Measurements from ENCODE around the gene ENTREP1.
"Not testable (repeated sequence)": the region's sequence is repeated elsewhere in the genome, so short reads cannot be mapped to it uniquely, and the experiment has no call there.

Gene ENTREP1, protein sequence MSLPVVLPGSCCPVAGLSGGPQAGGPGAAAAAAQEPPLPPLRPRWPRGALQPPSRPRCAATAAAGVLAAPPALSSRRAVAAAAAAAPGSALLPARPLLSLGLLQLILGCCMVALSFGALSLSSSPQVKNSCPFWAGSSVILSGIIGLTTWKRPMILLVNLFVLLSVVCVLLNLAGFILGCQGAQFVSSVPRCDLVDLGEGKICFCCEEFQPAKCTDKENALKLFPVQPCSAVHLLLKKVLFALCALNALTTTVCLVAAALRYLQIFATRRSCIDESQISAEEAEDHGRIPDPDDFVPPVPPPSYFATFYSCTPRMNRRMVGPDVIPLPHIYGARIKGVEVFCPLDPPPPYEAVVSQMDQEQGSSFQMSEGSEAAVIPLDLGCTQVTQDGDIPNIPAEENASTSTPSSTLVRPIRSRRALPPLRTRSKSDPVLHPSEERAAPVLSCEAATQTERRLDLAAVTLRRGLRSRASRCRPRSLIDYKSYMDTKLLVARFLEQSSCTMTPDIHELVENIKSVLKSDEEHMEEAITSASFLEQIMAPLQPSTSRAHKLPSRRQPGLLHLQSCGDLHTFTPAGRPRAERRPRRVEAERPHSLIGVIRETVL

DNA sequence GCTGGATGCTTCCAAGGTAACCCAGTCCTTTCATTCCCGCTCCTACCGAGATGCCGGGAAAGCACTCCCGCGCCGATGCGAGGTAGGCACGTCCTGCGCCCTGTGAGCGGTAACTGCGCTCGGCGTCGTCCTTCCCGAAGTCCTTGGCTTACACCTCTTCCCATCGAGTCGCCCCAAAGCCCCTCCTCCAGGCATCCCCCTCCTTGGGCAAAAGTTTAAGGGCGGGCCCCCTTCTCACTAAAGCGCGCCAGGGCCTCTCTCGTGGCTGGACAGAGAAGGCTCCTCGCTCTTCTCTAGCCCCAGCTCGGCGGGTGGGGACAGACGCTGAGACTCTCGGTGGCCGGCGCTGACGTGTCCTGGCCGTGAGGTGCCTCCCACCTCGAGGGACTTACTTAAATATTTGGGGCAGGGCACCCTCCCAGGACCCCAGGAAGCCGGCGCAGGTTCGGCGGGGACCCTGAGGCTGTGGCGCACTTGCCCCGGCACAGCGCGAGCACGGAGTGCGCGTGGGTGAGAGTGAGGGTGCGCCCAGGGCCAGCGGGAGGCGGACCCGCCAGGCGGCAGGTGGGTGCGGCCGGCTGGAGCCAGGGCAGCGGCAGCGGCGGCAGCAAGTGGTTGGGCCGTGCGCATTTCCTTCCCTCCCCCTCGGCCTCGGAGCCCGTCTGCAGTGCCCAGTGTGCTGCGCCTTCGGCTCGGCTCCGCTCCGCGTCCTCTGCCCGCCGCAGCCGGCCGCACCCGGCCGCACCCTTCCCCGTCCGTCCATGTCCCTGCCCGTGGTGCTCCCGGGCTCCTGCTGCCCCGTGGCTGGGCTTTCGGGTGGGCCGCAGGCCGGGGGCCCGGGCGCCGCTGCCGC is at the start of gene ENTREP1:
TSS of gene ENTREP1 (plus strand) at position 667 of the 853 bp plus-strand sequence. CDS start at position 762, 95 bp downstream.
- peak; percentile 50 to 57 for DNase-seq

DNA sequence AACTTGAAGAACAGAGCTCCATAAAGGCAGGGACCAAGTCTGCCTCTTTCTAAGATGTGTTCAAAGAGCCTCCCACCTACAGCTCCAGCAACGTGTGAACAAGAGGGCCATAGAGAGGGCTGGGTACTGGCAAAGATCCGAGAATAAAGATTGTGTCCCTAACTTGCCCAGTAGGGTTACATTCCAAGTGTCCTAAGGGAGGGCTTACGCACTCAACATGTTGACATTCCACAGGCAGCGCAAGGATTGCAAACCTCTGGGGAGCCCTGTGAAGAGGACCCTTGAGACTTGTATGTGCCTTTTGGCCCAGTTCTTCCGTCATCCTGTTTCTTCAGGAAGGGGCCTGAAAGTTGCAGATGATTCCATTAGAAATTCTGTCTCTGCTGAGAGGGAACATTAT is 48.2 kb upstream of the ENTREP1 start:
- DNase-seq: no peak

DNA sequence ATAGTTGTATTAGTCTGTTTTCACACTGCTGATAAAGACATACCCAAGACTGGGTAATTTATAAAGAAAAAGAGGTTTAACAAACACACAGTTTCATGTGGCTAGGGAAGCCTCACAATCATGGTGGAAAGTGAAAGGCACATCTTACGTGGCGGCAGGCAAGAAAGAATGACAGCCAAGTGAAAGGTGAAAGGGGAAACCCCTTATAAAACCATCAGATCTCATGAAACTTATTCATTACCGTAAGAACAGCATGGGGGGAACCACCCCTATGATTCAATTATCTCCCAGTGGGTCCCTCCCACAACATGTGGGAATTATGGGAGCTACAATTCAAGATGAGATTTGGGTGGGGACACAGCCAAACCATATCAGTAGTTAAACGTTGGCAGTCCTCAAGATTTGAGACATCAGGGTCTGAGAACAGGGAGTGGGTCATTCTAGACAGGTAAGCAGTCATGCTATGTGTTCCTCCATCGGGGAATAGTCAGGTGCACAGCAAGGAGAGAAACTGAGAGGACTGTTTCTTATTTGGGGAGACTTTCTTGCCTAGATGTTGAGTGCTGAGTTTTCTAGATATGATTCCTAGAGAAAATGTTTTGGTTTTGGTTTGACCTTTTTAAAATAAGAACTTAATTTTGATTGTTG is 45.8 kb upstream of the ENTREP1 start:
- no peak for DNase-seq

DNA sequence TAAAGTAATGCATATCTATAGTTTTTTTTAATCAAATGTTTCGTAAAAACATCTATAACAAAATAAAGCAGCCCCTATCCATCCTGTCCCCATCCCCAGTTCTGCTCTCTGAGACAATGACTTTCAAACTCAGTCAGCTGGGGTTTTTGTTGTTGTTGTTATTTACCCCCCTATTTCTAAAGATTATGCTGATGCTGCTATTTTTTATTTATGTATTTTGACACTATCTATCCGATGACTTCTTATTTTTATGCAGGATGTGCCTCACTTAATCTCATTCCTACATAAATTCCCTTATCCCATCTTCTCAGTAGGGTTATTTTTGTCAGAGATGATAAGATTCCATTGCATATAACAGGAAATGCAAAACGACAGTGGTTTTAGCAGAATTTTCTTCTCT is 45.3 kb upstream of the ENTREP1 start:
- DNase-seq: no peak

DNA sequence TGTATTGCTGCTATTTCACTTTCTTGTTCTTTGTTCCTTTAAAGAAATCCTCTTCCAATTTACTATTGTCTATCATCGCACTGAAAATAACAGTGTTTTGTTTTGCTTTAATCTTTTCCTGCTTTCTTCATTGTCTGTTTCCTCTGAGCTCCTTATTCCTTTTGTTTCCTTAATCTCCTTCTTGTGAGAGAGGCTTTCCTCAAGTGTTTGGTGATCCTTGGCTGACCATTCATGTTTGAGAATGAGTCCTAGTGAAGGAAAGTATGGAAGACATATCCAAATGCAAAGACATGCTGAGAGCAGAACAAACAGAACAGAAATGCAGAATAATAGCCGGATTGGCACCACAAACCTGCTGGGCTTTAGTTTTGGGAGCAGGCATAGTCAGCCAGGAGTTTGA is 42.0 kb upstream of the ENTREP1 start:
- no peak for DNase-seq

DNA sequence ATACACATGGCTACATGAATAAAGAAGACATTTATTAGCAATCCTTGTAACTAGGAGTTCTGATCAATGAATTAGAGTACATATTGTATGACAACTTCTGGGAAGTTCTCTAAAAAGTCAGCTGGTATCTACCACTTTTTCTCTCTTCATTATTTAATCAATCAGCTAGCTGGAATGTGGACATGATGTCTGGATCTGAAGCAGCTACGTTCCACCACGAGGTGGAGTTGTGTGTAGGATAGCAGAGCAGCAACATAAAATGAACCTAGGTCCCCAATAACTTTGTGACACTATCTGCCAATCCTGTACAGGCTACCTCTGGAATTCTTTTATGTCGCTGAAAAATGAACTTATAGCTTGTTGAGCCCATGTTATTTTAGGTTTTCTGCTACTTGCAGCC is 32.9 kb upstream of the ENTREP1 start:
- no peak for DNase-seq

DNA sequence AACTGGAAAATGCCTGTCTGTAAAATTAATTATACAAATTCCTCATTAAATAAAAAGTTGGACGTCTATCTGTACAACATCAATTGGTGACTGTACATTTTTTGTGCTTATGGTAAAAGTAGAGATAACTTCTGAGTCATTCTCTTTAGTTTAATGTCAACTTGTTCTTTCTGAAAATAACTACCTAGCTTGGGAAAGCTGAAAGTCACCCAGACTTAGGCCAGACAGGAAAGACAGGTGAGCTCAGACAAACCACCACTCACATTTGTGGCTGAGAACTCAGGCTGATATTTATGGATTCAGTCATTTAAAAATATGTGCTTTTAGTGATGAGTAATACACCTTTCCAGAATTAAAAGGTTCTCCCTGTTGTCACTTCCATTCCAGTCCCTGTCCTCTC is 31.9 kb upstream of the ENTREP1 start:
- no peak for DNase-seq

DNA sequence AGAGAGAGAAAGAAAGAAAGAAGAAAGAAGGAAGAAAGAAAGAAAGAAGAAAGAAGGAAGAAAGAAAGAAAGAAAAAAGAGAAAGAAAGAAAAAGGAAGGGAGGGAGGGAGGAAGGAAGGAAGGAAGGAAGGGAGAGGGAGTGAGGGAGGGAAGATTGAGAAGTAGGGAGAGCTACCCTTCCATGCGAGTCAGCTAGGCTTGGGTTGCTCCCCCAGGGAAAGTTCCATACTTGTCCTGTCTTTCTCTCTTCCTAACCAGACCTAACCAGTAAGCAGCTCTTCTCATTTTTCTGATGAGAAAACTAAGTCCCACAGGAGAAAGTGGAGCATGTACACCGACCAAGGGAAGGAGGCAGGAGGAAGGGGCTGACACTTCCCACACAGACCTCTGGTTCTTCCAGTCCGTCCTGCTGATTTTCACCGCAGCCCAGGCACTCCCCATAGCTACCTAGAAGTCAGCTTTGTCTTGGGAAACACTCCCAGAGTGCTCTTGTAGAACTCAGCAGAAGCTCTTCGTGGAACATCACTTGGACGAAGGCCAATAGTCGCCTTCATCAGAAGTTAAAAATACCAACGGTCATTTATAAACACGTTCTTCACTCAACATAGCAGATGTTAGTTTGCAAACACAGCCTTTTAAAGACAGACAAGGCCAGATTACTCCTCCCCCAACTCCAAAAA is 29.0 kb upstream of the ENTREP1 start:
- no peak for DNase-seq

DNA sequence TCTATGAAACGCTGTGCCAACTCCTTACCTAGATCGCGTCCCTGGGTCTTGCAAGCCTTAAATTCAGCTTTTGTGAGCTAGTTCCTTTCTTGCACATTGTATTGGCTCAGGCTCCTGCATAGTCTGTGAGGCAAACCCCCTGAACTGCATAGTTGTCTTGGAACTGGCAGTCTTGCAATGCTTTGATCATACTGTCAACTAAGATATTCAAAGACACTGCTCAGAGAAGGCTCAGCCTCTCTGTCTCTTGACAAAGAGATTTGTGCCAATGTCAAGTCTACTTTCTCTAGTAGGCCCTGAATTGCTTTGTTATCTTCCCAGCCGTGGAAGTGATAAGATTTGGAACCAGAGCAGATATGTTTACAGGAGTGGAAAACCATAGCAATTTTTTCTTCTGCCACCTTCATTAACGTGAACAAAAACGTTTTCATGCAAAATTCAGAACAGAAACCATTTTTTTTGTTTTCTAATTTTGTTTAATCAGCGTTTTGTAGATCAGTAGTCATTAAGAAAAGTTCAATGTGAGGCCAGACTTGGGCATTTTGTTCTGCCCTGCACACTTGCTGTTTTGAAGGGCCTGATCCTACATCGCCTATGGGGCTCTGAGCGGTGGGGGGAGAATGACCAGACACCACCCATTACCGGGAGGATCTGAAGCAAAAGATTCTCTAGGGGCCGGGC is 27.6 kb upstream of the ENTREP1 start:
- DNase-seq: no peak

DNA sequence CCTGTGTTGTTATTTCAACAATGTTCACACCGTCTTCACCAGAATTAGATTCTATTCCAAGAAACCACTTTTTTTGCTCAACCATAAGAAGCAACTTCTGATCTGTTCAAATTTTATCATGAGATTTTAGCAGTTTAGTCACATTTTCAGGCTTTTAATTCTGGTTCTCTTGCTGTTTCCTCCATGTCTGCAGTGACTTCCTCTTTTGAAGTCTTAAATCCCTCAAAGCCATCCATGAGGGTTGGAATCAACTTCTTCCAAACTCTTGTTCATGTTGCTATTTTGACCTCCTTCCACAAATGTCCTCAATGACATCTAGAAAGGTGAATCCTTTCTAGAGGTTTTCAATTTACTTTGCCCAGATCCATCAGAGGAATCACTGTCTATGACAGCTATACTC is 25.7 kb upstream of the ENTREP1 start:
- DNase-seq: no peak

DNA sequence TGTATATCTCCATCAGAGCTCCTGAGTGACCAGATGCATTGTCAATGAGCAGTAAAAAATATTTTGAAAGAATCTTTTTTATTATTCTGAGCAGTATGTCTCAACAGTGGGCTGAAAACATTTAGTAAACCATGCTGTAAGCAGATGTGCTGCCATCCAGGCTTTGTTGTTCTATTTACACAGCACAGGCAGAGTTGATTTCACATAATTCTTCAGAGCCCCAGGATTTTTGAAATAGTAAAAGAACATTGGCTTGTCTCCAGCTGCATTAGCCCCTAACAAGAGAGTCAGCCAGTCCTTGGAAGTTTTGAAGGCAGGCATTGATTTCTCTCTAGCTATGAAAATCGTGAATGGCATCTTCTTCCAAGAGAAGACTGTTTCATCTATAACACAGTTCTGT is 25.2 kb upstream of the ENTREP1 start:
- DNase-seq: no peak

DNA sequence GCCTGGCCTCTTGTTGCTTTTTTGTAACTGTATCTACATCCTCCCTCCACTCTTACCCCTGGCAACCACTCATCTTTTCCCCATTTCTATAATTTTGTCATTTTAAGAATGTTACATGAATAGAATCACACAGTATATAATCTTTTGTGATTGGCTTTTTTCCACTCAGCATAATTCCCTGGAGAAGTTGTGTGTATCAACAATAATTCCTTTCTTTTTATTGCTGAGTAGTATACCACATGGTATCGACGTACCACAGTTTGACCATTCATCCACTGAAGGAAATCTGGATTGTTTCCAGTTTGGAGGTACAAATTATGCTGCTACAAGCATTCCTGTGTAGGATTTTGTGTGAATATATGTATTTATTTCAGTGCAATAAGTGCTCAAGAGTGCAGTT is 21.7 kb upstream of the ENTREP1 start:
- no peak for DNase-seq

DNA sequence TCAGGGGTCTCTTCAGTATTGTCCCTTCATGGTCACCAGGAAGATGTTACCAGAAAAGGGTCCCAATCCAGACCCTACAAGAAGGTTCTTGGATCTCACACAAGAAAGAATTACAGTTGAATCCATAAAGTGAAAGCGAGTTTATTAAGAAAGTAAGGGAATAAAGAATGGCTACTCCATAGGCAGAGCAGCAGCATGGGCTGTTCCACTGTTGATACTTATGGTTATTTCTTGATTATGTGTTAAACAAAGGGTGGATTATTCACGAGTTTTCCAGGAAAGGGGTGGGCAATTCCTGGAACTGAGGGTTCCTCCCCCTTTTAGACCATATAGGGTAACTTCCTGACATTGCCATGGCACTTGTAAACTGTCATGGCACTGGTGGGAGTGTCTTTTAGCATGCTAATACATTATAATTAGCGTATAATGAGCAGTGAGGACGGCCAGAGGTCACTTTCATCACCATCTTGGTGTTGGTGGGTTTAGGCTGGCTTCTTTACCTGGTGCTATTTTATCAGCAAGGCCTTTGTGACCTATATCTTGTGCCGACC is 18.0 kb upstream of the ENTREP1 start:
- DNase-seq: not testable (repeated sequence)

DNA sequence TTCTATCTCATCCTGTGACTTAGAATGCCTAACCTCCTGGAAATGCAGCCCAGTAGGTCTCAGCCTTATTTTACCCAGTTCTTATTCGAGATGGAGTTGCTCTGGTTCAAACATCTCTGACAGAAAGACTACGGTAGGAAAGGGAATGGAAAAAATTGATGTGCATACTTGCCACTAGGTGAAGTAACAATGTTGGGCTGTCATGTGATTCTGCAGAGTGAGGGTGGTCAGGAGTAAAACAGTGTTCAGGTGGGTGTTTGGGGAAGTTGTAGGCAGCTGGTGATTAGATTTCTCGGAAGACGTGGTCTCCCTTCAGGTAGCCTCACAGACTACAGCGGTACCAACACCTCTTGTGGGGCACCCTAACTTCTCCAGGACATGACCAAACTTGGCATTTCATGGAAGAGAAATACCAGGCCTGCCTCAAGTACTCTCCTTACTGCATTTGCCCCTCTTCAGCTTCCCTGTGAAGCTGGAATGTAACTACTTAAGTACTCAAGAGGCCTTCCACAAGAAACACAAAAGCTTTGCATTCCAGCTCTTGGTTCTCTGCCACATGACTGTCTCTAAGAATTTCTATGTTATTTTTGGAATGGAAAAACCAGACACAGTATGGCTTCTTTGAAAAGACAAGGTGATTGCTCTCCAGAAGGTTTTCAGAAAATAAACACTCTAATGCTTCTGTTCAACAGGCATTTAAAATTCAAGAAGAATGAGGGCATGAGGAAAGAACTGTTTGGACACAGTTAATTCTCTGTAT is 17.4 kb upstream of the ENTREP1 start:
- DNase-seq: no peak

DNA sequence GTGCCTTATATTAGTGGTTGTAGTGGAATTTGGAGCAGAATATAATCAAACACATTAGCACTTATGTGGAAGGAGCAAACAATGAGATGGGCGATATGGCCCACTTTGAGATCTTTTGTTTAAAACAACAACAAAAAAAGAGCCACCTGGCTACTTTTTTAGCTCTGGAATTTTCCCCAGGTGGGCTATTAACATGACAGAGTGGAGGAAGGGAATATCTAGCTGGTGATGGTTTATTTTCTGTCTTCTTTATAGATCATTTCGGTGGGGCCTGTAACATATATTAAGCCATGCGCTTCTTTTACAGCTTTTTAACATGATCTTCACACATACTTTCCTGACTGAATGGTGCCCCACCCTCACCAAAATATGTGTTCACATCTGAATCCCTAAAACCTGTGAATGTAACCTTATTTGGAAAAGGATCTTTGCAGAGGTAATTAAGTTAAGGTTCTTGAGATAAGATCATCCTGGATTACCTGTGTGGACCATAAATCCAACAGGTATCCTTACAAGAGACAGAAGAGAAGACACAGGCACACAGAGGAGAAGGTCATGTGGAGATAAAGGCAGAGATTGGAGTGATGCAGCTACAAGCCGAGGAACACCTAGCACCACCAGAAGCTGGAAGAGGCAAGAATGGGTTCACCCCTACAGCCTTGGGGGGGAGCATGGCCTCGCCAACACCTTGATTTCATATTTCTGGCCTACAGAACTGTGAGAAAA is 16.6 kb upstream of the ENTREP1 start:
- DNase-seq: no peak

DNA sequence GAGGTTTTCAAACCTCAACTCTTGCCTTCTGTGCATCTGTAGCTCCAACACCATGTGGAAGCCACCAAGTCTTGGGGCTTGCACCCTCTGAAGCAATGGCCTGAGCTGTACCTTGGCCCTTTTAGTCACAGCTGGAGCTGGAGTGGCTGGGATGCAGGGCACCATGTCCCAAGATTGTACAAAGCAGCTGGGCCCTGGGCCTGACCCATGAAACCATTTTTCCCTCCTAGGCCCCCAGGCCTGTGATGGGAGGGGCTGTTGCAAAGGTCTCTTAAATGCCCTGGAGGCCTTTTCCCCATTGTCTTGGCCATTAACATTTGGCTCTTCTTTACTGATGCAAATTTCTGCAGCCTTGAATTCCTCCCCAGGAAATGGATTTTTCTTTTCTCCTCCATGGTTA is 11.8 kb upstream of the ENTREP1 start:
- DNase-seq: no peak

DNA sequence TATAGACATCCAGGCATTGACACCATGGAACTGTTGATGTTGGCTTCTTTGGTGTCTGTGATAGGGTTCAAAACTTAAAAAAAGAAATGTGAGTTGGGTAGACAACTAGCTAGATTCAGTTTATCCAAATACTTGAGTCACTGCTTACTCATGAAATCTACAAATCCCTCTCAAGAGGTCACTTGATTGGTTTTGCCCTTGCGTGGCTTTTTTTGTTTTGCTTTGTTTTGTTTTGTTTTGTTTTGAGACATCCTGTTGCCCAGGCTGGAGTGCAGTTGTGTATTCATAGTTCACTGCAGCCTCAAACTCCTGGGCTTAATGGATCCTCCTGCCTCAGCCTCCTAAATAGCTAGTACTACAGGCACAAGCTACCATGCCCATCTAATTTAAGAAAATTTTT is 10.5 kb upstream of the ENTREP1 start:
- no peak for DNase-seq

DNA sequence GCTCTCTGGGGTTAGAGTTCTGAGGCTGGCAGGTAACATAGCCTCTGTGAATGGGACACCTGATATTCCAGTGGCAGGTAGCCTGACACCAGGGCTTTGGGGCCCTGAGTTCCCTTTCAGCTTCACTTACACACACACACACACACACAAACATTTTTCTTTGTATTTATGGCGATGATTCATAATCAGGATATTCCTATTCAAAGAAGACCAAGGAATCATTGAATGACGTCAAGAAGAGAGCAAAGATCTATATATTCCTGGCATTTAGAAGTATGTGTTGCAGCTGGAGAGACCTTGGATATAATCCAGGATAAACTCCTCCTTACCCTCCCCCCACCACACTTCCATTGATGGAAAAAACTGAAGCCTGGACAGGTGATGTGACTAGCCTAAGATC is 7.9 kb upstream of the ENTREP1 start:
- DNase-seq: no peak

DNA sequence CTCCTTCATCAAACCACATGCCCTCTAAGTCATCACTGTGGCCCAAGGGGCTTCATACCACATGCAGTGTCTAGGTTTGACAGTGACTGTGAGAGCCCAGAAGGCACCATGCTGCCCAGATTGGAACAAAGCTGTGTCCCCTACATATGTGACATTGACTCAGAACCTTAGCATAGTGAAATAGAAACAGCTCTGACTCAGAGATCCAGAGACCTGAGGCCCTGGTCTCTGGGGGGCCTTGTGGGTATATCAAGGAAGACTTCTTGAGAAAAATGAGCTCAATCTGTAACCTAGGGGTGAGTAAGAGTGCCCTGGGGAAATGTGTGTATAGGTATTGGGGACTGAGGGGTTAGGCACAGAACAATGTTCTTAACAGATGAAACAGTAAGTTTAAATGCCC is 7.1 kb upstream of the ENTREP1 start:
- no peak for DNase-seq

DNA sequence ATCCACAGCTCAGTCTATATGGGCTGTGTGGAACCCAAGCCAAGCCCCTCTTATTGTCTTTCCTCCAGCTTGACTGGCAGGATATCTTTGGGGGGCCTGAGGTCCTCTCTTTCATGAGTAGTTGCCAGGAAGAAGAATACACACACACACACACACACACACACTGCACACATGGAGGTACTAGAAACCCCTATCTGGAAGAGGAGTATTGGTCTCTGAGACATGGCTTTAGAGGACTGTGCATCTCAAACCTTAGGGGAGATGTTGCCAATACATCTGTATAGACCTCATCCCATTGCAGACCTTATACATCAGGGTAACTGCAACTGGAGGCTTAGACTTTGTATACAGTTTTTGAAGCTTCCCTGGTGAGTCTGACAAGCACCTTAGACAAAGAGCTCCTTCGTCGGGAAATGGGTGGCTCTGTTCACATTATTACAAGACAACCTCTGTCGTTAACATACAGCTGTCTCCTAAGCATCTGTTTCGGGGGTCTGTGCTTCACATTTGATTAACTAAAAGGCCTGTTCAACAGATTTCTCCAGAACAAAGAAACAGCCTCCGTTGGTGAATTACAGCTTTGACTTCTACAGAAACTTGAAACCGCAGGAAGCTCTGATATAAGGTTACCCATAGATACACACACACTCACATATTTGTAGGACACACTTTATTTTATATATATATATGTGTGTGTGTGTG is 5.5 kb upstream of the ENTREP1 start:
- no peak for DNase-seq
